WTC11 (cell line): ENCODE data around the gene PIK3IP1. TPM values are rescaled to one million over a fixed set of nuclear protein-coding genes. Genes with fewer than 3 reads are reported as not detected.

Source experiments
- ATAC-seq: fragments of 200-7000 bp; cut with Tn5 transposase; 2 replicates; pipeline ENCODE4 v1.10.0; 2021; ENCODE audit warnings: mild to moderate bottlenecking, moderate library complexity
- CTCF ChIA-PET: fragments of 300-600 bp; sonication (Branson Sonifier 250); formaldehyde crosslinking; loops from one replicate; lab custom pipeline; 2021; ENCODE audit warnings: antibody characterized with exemption; lab: Charles Lee
- POLR2A ChIA-PET: fragments of 350-600 bp; sonication (Branson Sonifier 250); formaldehyde crosslinking; loops from one replicate; lab custom pipeline; 2021; ENCODE audit warnings: antibody characterized with exemption; lab: Charles Lee
- DNase-seq: peaks from one replicate; pipeline ENCODE4 v3.0.0; 2021; ENCODE audit warnings: low spot score
- H3K27ac Mint-ChIP-seq: 2 replicates; pipeline ENCODE4 v1.8.0; 2021; ENCODE audit warnings: mixed read lengths
- H3K27me3 Mint-ChIP-seq: 2 replicates; pipeline ENCODE4 v1.8.0; 2021; ENCODE audit warnings: low read depth, mild to moderate bottlenecking, moderate library complexity, mixed read lengths
- H3K36me3 Mint-ChIP-seq: 2 replicates; pipeline ENCODE4 v1.8.0; 2021; ENCODE audit warnings: mixed read lengths
- H3K4me1 Mint-ChIP-seq: 2 replicates; pipeline ENCODE4 v1.8.0; 2022; ENCODE audit warnings: mixed read lengths
- H3K4me3 Mint-ChIP-seq: 2 replicates; pipeline ENCODE4 v1.8.0; 2021; ENCODE audit warnings: mild to moderate bottlenecking, moderate library complexity, mixed read lengths
- H3K9me3 Mint-ChIP-seq: 2 replicates; pipeline ENCODE4 v1.8.0; 2021; ENCODE audit warnings: mixed read lengths
- ATF1 ChIP-seq: sonication (generic); formaldehyde crosslinking; IDR thresholded peaks from 2 replicates; pipeline ENCODE4 v1.8.1; 2023; ENCODE audit warnings: mild to moderate bottlenecking, moderate library complexity, missing genetic modification reagents
- ATF3 ChIP-seq: sonication (generic); formaldehyde crosslinking; conservative IDR thresholded peaks from 2 replicates; pipeline ENCODE4 v1.8.1; 2022; ENCODE audit warnings: mild to moderate bottlenecking, missing genetic modification reagents
- CREM ChIP-seq: sonication (generic); formaldehyde crosslinking; IDR thresholded peaks from 2 replicates; pipeline ENCODE4 v1.8.1; 2022; ENCODE audit warnings: mild to moderate bottlenecking, missing genetic modification reagents, moderate library complexity
- CTCF ChIP-seq: fragments of 200-600 bp; IDR thresholded peaks from 2 replicates; pipeline ENCODE4 v1.8.0; 2022; ENCODE audit warnings: antibody characterized with exemption
- E2F5 ChIP-seq: sonication (generic); formaldehyde crosslinking; IDR thresholded peaks from 2 replicates; pipeline ENCODE4 v1.8.1; 2022; ENCODE audit warnings: mild to moderate bottlenecking, moderate library complexity, missing genetic modification reagents
- ELF4 ChIP-seq: sonication (generic); formaldehyde crosslinking; IDR thresholded peaks from 2 replicates; pipeline ENCODE4 v1.8.1; 2022; ENCODE audit warnings: low read depth, mild to moderate bottlenecking, moderate library complexity, missing genetic modification reagents
- ERG ChIP-seq: fragments of 250-450 bp; sonication (Bioruptor Pico); IDR thresholded peaks from 2 replicates; pipeline ENCODE4 v1.8.0; 2021; ENCODE audit warnings: mild to moderate bottlenecking
- FOXJ3 ChIP-seq: sonication (generic); formaldehyde crosslinking; IDR thresholded peaks from 2 replicates; pipeline ENCODE4 v1.9.0; 2021; ENCODE audit warnings: missing genetic modification reagents, mild to moderate bottlenecking, borderline replicate concordance
- FOXP1 ChIP-seq: sonication (generic); formaldehyde crosslinking; IDR thresholded peaks from 2 replicates; pipeline ENCODE4 v1.8.0; 2022; ENCODE audit warnings: missing genetic modification reagents, mild to moderate bottlenecking, moderate library complexity, borderline replicate concordance
- GRHL2 ChIP-seq: fragments of 250-450 bp; sonication (Bioruptor Pico); IDR thresholded peaks from 2 replicates; pipeline ENCODE4 v1.8.0; 2022; ENCODE audit warnings: mild to moderate bottlenecking, moderate library complexity; ENCODE audit not compliant: insufficient replicate concordance, severe bottlenecking
- GTF2I ChIP-seq: fragments of 250-450 bp; sonication (Bioruptor Pico); conservative IDR thresholded peaks from 2 replicates; pipeline ENCODE4 v1.4.0; 2021; ENCODE audit warnings: mild to moderate bottlenecking
- IRF1 ChIP-seq: sonication (generic); formaldehyde crosslinking; IDR thresholded peaks from 2 replicates; pipeline ENCODE4 v1.8.0; 2023; ENCODE audit warnings: missing genetic modification reagents
- IRF2 ChIP-seq: sonication (generic); formaldehyde crosslinking; IDR thresholded peaks from 2 replicates; pipeline ENCODE4 v1.8.0; 2022; ENCODE audit warnings: low read depth, missing genetic modification reagents, borderline replicate concordance
- NR3C1 ChIP-seq: sonication (generic); formaldehyde crosslinking; conservative IDR thresholded peaks from 2 replicates; pipeline ENCODE4 v1.8.1; 2023; ENCODE audit warnings: low read depth, mild to moderate bottlenecking, missing genetic modification reagents
- RELA ChIP-seq: sonication (generic); formaldehyde crosslinking; IDR thresholded peaks from 2 replicates; pipeline ENCODE4 v1.8.1; 2022; ENCODE audit warnings: missing genetic modification reagents, mild to moderate bottlenecking, borderline replicate concordance
- SP1 ChIP-seq: sonication (generic); formaldehyde crosslinking; conservative IDR thresholded peaks from 2 replicates; pipeline ENCODE4 v1.8.1; 2022; ENCODE audit warnings: missing genetic modification reagents
- ZBTB21 ChIP-seq: sonication (generic); formaldehyde crosslinking; IDR thresholded peaks from 2 replicates; pipeline ENCODE4 v1.8.1; 2023; ENCODE audit warnings: mild to moderate bottlenecking, missing genetic modification reagents, borderline replicate concordance
- ZNF396 ChIP-seq: fragments of 250-450 bp; sonication (Bioruptor Pico); IDR thresholded peaks from 2 replicates; pipeline ENCODE4 v1.8.0; 2021; ENCODE audit warnings: mild to moderate bottlenecking, moderate library complexity, borderline replicate concordance
- total RNA-seq: library from RNA; stranded (reverse); gene quantifications from 3 replicates; pipeline ENCODE4 v1.2.3, GENCODE V29; 2021
- TF ChIP-seq, protein P1 (sequence below): sonication (generic); formaldehyde crosslinking; IDR thresholded peaks from 2 replicates; pipeline ENCODE4 v1.8.1; 2023; ENCODE audit warnings: mild to moderate bottlenecking, missing genetic modification reagents, borderline replicate concordance
- TF ChIP-seq, protein P2 (sequence below): fragments of 250-450 bp; sonication (Bioruptor Pico); IDR thresholded peaks from 2 replicates; pipeline ENCODE4 v1.9.0; 2021; ENCODE audit warnings: mild to moderate bottlenecking, borderline replicate concordance

PIK3IP1 gene
- total RNA-seq, 1 experiment from 2014 or later, result 2.0 TPM

GRCh38 chr22:31241200-31241599 lies 51.1 kb downstream of the PIK3IP1 start (continued):
- no peak for TF ChIP-seq FOXP1 (CRISPR knock-in tag)
- no peak for TF ChIP-seq CREM (CRISPR knock-in tag)
- TF ChIP-seq, protein P1, sequence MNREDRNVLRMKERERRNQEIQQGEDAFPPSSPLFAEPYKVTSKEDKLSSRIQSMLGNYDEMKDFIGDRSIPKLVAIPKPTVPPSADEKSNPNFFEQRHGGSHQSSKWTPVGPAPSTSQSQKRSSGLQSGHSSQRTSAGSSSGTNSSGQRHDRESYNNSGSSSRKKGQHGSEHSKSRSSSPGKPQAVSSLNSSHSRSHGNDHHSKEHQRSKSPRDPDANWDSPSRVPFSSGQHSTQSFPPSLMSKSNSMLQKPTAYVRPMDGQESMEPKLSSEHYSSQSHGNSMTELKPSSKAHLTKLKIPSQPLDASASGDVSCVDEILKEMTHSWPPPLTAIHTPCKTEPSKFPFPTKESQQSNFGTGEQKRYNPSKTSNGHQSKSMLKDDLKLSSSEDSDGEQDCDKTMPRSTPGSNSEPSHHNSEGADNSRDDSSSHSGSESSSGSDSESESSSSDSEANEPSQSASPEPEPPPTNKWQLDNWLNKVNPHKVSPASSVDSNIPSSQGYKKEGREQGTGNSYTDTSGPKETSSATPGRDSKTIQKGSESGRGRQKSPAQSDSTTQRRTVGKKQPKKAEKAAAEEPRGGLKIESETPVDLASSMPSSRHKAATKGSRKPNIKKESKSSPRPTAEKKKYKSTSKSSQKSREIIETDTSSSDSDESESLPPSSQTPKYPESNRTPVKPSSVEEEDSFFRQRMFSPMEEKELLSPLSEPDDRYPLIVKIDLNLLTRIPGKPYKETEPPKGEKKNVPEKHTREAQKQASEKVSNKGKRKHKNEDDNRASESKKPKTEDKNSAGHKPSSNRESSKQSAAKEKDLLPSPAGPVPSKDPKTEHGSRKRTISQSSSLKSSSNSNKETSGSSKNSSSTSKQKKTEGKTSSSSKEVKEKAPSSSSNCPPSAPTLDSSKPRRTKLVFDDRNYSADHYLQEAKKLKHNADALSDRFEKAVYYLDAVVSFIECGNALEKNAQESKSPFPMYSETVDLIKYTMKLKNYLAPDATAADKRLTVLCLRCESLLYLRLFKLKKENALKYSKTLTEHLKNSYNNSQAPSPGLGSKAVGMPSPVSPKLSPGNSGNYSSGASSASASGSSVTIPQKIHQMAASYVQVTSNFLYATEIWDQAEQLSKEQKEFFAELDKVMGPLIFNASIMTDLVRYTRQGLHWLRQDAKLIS (CRISPR knock-in tag), result no peak
- no peak for TF ChIP-seq IRF1

- Mint-ChIP-seq H3K4me1 (peaks cover 20% of the 10 kb centered on the region), H3K27me3 (no peaks in the 10 kb centered on the region), H3K9me3 (no peaks in the 10 kb centered on the region), H3K36me3 (peaks cover 4% of the 10 kb centered on the region), H3K4me3 (no peak overlapping the region), H3K27ac (no peak overlapping the region)
- DNase-seq (no peak), ATAC-seq (no peak)
- ChIA-PET POLR2A (no interaction called here), CTCF (interaction anchor here (1.1 to 1.5 kb wide), 2 partner anchors 27 to 33 kb away, joined by 3 read pairs; partner anchors contain the start of gene LIMK2)
- TF ChIP-seq, protein P2, sequence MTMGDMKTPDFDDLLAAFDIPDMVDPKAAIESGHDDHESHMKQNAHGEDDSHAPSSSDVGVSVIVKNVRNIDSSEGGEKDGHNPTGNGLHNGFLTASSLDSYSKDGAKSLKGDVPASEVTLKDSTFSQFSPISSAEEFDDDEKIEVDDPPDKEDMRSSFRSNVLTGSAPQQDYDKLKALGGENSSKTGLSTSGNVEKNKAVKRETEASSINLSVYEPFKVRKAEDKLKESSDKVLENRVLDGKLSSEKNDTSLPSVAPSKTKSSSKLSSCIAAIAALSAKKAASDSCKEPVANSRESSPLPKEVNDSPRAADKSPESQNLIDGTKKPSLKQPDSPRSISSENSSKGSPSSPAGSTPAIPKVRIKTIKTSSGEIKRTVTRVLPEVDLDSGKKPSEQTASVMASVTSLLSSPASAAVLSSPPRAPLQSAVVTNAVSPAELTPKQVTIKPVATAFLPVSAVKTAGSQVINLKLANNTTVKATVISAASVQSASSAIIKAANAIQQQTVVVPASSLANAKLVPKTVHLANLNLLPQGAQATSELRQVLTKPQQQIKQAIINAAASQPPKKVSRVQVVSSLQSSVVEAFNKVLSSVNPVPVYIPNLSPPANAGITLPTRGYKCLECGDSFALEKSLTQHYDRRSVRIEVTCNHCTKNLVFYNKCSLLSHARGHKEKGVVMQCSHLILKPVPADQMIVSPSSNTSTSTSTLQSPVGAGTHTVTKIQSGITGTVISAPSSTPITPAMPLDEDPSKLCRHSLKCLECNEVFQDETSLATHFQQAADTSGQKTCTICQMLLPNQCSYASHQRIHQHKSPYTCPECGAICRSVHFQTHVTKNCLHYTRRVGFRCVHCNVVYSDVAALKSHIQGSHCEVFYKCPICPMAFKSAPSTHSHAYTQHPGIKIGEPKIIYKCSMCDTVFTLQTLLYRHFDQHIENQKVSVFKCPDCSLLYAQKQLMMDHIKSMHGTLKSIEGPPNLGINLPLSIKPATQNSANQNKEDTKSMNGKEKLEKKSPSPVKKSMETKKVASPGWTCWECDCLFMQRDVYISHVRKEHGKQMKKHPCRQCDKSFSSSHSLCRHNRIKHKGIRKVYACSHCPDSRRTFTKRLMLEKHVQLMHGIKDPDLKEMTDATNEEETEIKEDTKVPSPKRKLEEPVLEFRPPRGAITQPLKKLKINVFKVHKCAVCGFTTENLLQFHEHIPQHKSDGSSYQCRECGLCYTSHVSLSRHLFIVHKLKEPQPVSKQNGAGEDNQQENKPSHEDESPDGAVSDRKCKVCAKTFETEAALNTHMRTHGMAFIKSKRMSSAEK (CRISPR knock-in tag), result no peak
- TF ChIP-seq IRF2 (CRISPR knock-in tag), result no peak
- TF ChIP-seq CTCF, result no peak
- no peak for TF ChIP-seq ATF3 (CRISPR knock-in tag)
- no peak for TF ChIP-seq ZBTB21 (CRISPR knock-in tag)
- TF ChIP-seq ELF4, result no peak
- TF ChIP-seq RELA (CRISPR knock-in tag), result no peak
- TF ChIP-seq GTF2I (CRISPR knock-in tag), result no peak
- no peak for TF ChIP-seq ERG (CRISPR knock-in tag)
- no peak for TF ChIP-seq SP1 (CRISPR knock-in tag)
- TF ChIP-seq GRHL2 (CRISPR knock-in tag), result no peak
- no peak for TF ChIP-seq E2F5 (CRISPR knock-in tag)
- TF ChIP-seq NR3C1 (CRISPR knock-in tag), result no peak
- TF ChIP-seq IRF1, result no peak
- TF ChIP-seq FOXJ3 (CRISPR knock-in tag), result no peak
- no peak for TF ChIP-seq ATF1 (CRISPR knock-in tag)
- TF ChIP-seq ZNF396 (CRISPR knock-in tag), result no peak
Measured at GRCh38 chr22:31239771-31240370, 52.4 kb downstream of the PIK3IP1 start.
